ENCODE measurements around the gene MCEMP1.

GRCh38 chr19:7642295-7643030 is 34.4 kb upstream of the MCEMP1 start:
- TF ChIP-seq, protein P1, sequence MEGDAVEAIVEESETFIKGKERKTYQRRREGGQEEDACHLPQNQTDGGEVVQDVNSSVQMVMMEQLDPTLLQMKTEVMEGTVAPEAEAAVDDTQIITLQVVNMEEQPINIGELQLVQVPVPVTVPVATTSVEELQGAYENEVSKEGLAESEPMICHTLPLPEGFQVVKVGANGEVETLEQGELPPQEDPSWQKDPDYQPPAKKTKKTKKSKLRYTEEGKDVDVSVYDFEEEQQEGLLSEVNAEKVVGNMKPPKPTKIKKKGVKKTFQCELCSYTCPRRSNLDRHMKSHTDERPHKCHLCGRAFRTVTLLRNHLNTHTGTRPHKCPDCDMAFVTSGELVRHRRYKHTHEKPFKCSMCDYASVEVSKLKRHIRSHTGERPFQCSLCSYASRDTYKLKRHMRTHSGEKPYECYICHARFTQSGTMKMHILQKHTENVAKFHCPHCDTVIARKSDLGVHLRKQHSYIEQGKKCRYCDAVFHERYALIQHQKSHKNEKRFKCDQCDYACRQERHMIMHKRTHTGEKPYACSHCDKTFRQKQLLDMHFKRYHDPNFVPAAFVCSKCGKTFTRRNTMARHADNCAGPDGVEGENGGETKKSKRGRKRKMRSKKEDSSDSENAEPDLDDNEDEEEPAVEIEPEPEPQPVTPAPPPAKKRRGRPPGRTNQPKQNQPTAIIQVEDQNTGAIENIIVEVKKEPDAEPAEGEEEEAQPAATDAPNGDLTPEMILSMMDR (IDR thresholded peaks at IDR 0.05): no peak
- no peak for TF ChIP-seq POLR2AphosphoS5 (IDR thresholded peaks at IDR 0.05)
- no peak for TF ChIP-seq POLR2A (IDR thresholded peaks at IDR 0.05)

Measured in transverse colon (tissue), 4 donors.